ENCODE results near the gene CHID1.

Gene CHID1

DNA sequence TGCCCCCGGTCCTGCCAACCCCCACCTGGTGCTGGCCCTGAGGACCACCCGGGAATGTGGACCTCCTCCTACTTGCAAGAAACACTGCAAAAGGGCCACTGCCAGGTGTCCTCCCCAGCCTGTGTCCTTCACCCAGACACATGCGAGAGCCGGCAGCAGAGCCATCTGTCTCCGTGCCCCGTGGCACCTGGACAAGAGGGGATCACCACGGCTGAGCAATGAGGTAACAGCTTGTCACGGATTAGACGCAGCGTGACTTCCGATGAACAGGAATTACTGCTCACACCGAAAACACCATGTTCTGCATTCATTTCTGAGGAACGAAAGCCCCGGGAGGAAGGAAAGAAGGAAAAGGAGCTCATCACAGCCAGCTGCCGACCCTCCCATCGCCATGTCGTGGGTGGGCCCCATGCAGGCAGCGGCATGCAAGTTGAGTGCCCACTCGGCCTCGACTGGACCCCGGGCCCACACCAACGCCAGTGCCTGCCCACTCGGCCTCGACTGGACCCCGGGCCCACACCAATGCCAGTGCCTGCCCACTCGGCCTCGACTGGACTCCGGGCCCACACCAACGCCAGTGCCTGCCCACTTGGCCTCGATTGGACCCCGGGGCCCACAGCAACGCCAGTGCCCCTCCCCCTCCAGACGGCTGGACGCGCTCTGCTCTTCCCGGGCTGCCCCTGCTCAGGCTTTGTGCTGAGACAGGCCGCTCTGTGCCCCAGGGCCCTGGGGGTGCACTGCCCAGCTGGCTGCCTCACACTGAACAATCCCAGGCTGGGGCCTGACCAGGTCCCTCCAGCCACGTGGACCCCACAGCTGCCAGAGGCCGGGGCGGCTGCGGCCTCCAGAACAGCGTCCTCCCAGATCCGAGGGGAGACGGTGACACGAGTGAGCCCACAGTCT lies 22.0 kb downstream of the CHID1 start:
- in situ Hi-C loops (cut with MboI; ENCODE audit: low sequenced_read_pairs): no loop called here

DNA sequence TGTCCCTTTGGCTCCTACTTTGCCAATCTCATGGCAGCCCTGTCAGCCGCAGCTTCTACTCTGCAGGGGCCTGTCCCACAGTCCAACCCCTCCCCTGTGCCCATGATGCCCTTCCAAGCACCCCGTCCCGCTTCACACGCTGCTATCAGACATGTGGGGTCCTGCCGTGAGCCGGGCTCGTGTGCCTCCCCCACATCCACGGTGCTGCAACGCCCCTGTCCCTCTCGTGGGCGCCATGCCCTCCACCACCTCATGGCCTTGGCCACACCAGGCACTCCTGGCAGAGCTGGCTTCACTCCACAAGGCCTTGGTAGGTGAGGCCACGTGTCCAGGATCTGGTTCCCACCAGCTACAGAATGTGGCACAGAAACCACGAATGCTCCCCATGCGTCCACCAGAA lies 23.0 kb downstream of the CHID1 start:
- in situ Hi-C loops (cut with MboI; ENCODE audit: low sequenced_read_pairs): no loop called here

DNA sequence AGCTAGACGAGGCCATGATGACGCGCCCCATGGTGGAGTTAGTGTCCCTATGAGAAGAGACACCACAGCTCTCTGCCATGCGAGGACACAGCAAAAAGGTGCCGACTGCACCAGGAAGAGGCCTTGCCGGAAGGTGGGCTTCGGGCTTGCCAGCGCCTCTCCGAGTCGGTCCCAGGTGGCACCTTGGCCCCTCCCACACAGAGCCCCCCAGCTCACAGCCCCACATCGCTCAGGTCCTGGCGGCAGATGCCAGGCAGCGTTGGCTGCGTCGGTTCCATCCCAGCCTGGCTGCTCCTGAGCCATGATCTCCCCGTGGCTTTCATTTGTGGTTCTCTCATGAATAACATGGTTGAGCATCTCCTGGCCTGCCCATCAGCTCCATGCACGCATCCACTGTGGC lies 24.0 kb downstream of the CHID1 start:
- in situ Hi-C loops (cut with MboI; ENCODE audit: low sequenced_read_pairs): no loop called here

DNA sequence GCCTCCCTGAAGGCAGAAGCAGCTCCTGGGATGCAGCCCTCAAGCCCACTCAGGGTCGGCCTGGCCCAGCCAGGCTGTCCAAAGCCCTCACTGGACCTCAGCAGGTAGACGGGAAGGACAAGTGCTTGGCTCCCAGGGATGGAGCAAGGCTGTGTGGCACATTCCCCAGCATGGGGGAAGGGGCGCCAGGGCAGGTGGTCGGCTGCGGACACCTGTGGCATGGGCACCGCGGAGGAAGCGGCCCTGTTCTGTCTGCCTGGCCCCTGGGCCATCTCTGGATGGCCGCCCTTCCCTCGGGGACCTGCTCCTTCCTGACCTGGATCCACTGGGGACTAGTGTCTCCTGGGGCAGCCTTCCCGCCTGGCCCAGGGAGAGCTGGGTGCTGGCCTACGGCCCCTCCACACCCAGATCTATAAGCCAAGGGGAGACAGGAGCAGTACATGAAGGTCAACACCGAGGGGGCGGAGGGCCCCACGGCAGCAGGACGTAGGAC lies 26.0 kb downstream of the CHID1 start:
- in situ Hi-C loops (cut with MboI; ENCODE audit: low sequenced_read_pairs): no loop called here

DNA sequence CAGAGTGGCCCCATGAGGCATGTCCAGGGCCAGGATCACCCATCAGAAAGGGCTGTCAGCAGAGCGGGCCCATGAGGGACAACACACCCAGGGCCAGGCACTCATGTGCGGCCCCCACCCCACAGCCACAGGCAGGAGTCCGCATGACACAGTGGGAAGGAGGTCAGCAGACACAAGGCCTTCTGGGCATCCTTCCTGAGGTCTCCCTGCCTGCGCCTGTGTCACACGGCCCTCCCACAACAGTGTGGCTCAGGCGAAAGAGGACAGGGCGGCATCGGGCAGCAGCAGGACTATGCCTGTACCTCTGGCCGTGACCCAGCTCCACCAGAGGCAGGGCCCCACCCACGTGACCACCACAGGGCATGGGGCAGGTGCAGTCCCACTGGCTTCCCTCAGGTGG lies 27.1 kb downstream of the CHID1 start:
- in situ Hi-C loops (cut with MboI; ENCODE audit: low sequenced_read_pairs): no loop called here

DNA sequence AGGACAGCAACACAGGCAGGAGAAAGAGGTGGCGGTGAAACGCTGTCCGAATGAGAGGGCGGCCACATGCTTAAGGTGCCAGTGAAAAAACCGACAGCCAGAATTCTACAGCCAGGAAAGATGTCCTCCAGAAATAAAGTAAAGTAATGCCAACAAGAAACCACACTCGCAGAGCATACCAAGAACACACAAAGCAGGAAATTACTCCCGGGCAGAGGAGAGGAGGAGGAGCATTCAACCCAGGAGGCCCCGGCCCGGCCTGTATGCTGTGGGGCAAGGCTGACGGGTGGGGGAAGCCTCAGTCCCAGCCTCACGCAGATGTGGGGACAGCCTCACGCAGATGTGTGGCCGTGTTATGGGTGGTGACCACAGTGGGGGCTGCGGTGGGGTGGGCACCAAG lies 28.0 kb downstream of the CHID1 start:
- in situ Hi-C loops (cut with MboI; ENCODE audit: low sequenced_read_pairs): no loop called here

DNA sequence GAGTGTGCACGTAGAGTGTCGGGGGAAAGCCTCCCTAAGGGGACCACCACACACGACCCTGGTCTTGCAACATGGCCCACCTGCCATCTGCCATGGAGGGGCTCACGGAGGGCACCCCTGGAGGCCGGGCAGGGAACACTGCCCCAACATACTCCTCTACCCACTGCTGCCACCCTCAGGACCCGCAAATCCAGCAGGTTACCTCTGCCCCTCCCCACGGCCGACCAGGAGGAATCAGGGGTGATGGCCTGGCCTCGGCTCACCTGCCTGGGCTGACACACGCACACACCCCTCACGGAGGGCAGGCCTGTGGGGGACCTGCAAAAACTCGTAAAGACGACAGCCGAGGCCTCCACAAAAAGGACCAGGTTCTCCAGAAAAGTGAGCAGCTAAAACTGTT lies 30.2 kb downstream of the CHID1 start:
- in situ Hi-C loops (cut with MboI; ENCODE audit: low sequenced_read_pairs): no loop called here

DNA sequence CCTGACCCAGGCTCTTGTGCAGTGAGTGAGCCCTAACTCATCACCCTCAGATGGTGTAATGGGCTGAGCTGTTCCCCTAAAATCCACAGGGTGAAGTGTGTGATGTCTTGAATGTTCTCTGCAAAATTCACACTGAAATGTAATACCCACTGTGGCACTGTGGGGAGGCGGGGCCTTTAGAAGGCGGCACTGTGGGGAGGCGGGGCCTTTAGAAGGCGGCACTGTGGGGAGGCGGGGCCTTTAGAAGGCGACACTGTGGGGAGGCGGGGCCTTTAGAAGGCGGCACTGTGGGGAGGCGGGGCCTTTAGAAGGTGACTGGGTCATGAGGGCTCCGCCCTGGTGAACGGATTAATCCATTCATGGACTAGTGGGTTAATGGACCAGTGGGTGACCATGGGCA lies 33.0 kb downstream of the CHID1 start:
- in situ Hi-C loops (cut with MboI; ENCODE audit: low sequenced_read_pairs): no loop called here

DNA sequence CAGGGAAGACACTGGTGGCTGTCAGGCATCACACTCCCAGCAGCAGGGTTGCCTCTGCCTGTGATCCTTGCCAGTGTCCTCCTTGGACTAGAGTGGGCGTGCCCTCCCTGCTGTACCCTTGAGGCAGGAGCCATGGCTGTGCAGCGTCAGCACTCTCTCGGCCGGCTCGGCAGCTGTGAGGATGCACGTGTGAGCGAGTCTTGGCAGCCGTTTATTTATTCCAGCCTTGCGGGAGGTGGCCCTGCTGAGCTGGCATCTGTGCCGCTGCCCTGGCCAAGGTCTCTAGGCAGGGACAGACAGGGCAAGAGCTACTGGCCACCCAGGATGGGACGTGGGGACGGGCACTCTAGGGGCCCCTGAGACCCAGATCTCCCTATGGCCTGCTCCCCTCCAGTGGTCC lies 34.1 kb downstream of the CHID1 start:
- in situ Hi-C loops (cut with MboI; ENCODE audit: low sequenced_read_pairs): no loop called here

DNA sequence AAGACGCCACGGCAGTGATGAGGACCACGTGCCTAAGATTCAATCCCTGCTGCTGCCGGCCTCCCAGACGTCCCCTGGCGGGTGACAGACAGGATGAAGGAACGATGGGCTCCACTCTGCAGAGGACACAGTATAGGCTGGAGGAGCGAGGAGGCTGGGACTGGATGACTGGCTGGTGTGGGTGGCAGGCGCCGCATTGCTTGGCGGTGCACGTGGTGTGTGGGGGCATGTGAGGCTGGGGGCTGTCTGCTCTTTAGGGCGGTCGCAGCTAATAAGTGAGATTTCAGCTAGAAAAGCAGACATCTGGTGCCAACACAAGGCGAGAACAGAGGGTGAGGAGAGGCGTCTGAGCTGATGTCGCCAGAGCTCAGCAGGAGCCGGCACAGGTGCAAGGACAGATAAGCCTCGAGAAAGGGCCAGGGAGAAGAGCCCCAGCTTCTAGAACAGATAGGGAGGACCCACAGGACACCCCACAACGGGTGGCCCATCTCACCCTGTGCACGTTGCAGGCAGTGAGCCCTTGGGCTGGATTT lies 34.8 kb downstream of the CHID1 start:
- in situ Hi-C loops (cut with MboI; ENCODE audit: low sequenced_read_pairs): no loop called here

DNA sequence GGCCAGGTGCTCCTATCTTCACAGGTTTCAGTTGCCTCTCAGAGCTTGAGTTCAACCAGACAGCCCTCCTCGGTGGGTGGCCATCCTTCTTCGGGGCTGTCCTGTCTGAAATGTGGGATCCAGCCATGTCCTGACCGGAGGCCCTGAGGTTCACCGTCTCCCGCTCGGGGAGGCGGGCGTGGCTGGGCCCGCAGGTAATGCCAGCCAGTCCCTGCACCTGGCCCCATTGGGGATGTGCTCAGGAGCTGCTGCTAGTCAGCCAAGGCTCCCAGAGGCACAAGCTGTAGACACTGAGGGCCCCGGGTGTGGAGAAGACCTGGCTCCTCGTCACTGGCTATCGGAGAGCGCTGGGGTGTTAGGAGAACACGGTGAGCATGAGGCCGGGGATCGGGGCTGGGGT lies 35.4 kb downstream of the CHID1 start:
- in situ Hi-C loops (cut with MboI; ENCODE audit: low sequenced_read_pairs): no loop called here

DNA sequence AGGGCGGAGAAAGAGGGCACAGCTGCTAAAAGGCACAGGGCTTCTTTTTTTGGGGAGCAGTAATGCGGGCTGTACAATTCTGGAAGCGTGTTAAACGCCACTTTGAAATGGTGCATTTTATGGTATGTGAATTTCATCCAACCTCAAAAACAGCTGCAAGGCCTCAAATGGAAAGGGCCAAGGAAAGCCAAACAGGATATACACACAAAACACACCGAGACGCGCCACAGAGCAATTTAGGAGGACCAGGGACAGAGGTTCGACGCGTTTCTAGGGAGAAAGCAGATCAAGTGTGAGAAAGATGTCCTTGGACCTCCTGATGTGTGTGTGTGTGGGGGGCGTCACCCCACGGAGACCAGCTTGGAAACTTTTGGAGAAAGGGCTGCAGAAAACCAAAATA lies 36.9 kb downstream of the CHID1 start:
- in situ Hi-C loops (cut with MboI; ENCODE audit: low sequenced_read_pairs): loop anchor here (25.0 kb wide), 1 partner anchor 189 kb away; the partner anchor contains the start of gene MUC2

DNA sequence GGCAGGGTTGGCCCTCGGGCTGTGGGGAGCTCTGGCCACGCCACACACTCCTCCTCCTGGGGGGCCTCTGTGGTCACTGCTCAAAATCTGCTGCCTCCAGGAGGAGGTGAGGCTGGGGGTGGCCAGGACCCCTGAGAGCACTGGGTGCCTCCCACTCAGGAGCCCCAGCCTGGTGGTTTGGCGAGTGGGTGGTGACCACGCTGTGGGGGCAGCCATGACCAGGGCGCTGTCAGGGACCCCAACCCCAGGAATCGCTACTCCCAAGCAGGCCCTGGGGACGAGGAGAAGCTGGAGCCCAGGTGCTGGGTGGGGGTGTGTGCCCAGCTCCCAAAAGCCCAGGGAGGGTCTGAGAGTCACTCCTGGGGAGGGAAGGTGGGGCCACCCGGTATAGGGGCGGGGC lies 37.8 kb downstream of the CHID1 start:
- in situ Hi-C loops (cut with MboI; ENCODE audit: low sequenced_read_pairs): loop anchor here (25.0 kb wide), 1 partner anchor 190 kb away; the partner anchor contains the start of gene MUC2

DNA sequence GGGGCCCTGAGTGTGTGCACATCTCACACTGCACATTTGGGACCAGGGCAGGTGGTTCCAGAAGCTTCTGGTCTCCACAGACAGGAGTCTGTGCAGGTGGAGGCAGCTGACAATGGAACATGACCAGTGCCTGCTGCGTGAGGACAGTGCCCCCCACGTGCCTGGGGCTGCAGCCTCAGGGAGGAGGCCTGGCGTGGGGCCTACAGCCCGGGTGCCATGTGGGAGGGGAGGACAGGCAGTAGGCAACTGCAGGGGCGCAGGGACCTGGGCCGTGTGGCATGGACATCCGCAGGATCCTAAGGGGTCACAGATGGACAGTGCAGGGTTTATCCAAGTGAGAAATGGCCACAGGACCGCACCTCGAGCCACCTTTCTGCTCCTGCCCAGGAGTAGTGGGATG lies 39.1 kb downstream of the CHID1 start:
- in situ Hi-C loops (cut with MboI; ENCODE audit: low sequenced_read_pairs): loop anchor here (25.0 kb wide), 1 partner anchor 191 kb away; the partner anchor contains the start of gene MUC2

DNA sequence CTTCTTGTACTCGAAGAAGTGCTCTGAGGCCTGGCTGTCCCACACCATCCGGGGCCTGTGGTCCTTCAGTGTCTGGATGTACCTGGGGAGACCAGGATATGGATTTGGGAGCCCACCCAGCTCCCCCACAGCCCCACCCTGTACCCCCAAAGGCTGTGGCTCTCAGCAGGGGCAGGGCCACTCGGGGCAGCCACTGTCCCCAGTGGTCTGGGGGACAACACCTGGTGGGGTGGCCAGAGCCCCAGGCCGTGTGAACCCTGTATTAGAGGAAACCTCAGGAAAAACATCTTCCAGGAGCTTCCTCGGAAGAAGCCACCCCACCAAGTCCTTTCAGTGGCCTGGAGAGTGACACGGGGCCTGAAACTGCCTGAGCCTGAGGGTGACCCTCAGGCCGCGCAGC lies 40.2 kb downstream of the CHID1 start:
- in situ Hi-C loops (cut with MboI; ENCODE audit: low sequenced_read_pairs): loop anchor here (25.0 kb wide), 1 partner anchor 192 kb away; the partner anchor contains the start of gene MUC2

DNA sequence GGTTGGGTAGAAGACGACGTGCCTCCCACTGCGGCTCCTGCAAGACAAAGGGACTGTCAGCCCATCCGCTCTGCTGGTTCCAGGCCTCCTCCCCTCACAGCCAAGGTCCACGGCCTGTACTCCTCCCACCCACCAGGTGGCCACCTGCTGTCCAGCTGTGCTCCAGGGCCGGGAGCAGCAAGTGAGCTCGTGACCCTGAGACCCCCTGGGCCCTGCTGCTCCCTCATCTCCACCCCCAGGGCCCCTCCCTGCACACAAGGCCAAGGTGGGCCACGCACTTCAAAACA lies 40.5 kb downstream of the CHID1 start:
- in situ Hi-C loops (cut with MboI; ENCODE audit: low sequenced_read_pairs): loop anchor here (25.0 kb wide), 1 partner anchor 192 kb away; the partner anchor contains the start of gene MUC2

DNA sequence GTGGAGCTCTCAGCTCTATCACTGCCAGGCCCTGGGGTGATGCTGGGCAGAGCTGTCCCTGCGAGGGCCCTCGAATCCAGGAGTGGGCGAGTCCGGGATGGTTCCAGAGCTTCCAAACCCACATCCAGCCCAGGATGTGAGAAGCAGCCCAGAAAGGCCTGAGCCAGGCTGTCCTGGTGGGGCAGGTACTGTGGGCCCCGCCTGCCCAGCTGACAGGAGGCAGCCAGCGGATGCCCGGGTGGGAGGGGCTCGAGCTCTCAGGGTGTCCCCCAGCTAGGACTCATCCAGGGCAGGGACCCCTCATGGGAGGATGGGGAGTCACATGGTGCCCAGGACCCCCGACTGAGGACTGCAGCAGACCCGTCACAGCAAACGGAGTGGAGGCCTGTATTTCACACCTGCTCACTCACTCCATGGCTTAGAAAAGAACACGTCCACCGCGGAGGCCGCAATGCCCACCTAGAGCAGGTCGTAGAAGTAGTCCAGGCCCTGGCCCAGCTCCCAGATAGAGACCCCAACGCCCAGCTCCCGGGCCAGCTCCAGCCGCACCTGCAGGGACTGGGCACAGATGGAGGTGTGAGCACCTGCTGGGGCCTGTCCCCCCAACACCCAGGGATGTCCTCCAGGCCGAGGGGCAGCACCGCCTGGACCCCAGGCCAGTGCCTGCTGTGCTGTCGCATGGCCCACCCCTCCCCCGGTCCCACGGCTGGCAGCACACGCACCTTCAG lies 41.0 kb downstream of the CHID1 start:
- in situ Hi-C loops (cut with MboI; ENCODE audit: low sequenced_read_pairs): loop anchor here (25.0 kb wide), 1 partner anchor 193 kb away; the partner anchor contains the start of gene MUC2

DNA sequence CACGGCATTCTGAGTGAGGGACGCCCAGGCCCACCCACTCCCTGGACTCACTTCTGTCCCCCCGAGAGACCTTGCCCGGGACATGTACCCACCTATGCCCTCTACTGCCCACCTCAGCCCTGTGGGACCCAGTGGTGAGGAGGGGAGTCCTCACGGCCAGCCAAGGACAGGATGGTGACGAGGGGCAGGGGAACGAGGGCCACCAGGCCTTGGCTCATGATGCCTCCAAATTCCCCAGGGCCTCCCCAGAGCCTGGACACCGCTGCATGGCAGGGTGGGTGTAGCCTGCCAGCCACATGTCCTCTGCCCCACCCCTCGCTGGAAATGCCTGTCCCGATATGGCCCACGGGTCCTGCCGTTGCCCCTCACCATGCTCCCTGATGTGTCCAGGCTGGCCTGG lies 41.8 kb downstream of the CHID1 start:
- in situ Hi-C loops (cut with MboI; ENCODE audit: low sequenced_read_pairs): loop anchor here (25.0 kb wide), 1 partner anchor 193 kb away; the partner anchor contains the start of gene MUC2

DNA sequence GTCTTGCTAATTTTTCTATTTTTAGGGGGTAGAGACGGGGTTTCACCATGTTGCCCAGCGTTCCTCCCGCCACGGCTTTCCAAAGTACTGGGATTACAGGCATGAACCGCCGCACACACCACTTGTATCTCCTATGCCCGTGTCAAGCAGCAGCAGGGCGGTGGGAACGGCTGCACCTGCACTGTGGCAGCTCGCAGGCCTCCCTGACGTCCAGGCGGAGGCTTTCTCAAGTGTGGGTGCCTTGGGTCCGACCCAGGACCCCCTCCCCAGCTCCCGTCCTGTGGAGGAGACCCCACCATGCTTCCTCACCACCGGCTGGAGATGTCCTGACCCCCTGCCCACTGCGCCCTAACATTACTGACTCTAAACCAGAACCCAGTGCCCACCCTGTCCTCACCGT lies 42.2 kb downstream of the CHID1 start:
- in situ Hi-C loops (cut with MboI; ENCODE audit: low sequenced_read_pairs): loop anchor here (25.0 kb wide), 1 partner anchor 194 kb away; the partner anchor contains the start of gene MUC2

DNA sequence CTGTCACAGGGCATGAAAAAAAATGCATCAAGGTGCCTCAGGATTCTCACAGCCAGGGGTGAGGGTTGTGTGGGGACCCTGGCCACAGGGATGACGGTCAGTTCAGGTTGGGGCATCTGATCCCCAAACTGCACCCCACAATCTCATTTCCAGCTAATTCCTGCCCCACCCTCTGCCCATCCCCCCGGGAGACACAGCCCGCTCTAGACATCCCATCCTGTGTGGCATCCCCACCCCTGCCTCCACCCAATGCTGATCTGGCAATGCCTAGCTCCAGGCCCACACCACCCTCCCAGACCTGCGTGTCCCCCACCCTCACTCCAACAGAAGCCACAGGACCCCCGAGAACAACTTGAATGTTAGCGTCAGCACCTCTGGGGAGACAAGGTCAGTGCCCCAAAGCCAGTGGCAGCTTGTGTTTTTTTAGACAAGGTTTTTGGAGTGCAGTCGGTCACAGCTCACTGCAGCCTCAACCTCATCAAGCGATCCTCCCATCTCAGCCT lies 42.7 kb downstream of the CHID1 start:
- in situ Hi-C loops (cut with MboI; ENCODE audit: low sequenced_read_pairs): loop anchor here (25.0 kb wide), 1 partner anchor 194 kb away; the partner anchor contains the start of gene MUC2

DNA sequence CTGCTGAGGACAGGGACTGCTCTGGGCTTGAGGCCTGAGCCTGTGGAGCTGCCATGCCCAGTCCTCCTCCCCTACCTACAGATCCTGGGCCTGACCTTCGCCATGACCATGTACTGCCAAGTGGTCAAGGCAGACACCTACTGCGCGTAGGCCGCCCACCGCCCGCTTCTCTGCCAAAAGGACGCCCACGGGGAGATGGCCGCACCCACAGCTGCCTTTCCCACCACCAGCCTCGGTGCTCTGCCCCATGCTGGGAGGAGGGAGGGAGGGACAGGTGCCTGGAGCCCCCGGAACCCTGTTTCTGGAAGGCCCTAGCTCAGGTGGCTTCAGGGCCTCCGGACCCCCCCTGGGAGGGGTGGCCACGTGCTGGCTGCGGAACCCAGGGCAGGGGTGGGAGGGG lies 44.1 kb downstream of the CHID1 start:
- in situ Hi-C loops (cut with MboI; ENCODE audit: low sequenced_read_pairs): loop anchor here (25.0 kb wide), 1 partner anchor 196 kb away; the partner anchor contains the start of gene MUC2

Data from HL-60/S4 (cell line).